IMR-90 (cell line): Measurements from ENCODE around the gene SPAG5. TPM values are rescaled to one million over a fixed set of nuclear protein-coding genes. Genes with fewer than 3 reads are reported as not detected.

Experiments used
- ATAC-seq: fragments of 200-7000 bp; cut with Tn5 transposase; 2 replicates; pipeline ENCODE4 v1.9.1; 2020; ENCODE audit warnings: low read depth, mild to moderate bottlenecking, moderate library complexity
- BruUV-seq: library from RNA; stranded (reverse); fragments of 400-500 nt; replicated peaks from 2 replicates; lab custom pipeline; 2021; lab: Mats Ljungman, UMichigan
- CTCF ChIA-PET: fragments of 300-600 bp; formaldehyde crosslinking; extraction: SDS; loops from one replicate; lab custom pipeline; 2021; ENCODE audit warnings: antibody characterized with exemption; lab: Yijun Ruan, JAX
- POLR2A ChIA-PET: fragments of 300-600 bp; sonication (Branson Sonifier 250); formaldehyde crosslinking; loops from one replicate; lab custom pipeline; 2022; ENCODE audit warnings: antibody characterized with exemption; ENCODE audit not compliant: unreplicated experiment; lab: Charles Lee
- DNase-seq: peaks from one replicate; pipeline ENCODE4 v3.0.0; 2013
- H2AFZ ChIP-seq: replicated peaks from 2 replicates; pipeline ENCODE3; 2013; ENCODE audit warnings: low read length, mild to moderate bottlenecking; ENCODE audit not compliant: poor library complexity
- H2AK5ac ChIP-seq: 2 replicates; pipeline ENCODE4 v1.6.1; 2013; ENCODE audit warnings: low read depth, low read length, inconsistent platforms
- H2AK9ac ChIP-seq: replicated peaks from 2 replicates; pipeline ENCODE3; 2013; ENCODE audit warnings: mild to moderate bottlenecking, low read depth, low read length, moderate library complexity; ENCODE audit not compliant: poor library complexity
- H2BK120ac ChIP-seq: 2 replicates; pipeline ENCODE4 v1.6.1; 2013; ENCODE audit warnings: low read depth, low read length, inconsistent platforms
- H2BK15ac ChIP-seq: 3 replicates; pipeline ENCODE4 v1.6.1; 2013; ENCODE audit warnings: low read depth, low read length, inconsistent platforms
- H2BK20ac ChIP-seq: 2 replicates; pipeline ENCODE4 v1.6.1; 2013; ENCODE audit warnings: low read depth, mild to moderate bottlenecking, inconsistent platforms, low read length, moderate library complexity
- H2BK5ac ChIP-seq: 2 replicates; pipeline ENCODE4 v1.6.1; 2013; ENCODE audit warnings: mild to moderate bottlenecking, low read depth, low read length, inconsistent platforms; ENCODE audit not compliant: poor library complexity, severe bottlenecking
- H3K14ac ChIP-seq: replicated peaks from 2 replicates; pipeline ENCODE4 v1.6.1; 2013; ENCODE audit warnings: low read depth, low read length, inconsistent platforms
- H3K18ac ChIP-seq: 2 replicates; pipeline ENCODE4 v1.6.1; 2013; ENCODE audit warnings: low read depth, low read length, control low read depth
- H3K23ac ChIP-seq: 2 replicates; pipeline ENCODE4 v1.6.1; 2013; ENCODE audit warnings: low read depth, low read length, inconsistent platforms
- H3K27ac ChIP-seq: 2 replicates; pipeline ENCODE4 v1.5.1; 2013; ENCODE audit warnings: mild to moderate bottlenecking, control low read depth, low read length; ENCODE audit not compliant: insufficient read depth
- H3K27me3 ChIP-seq: 2 replicates; pipeline ENCODE4 v1.6.1; 2013; ENCODE audit warnings: low read length; ENCODE audit not compliant: control insufficient read depth, insufficient read depth
- H3K36me3 ChIP-seq: 2 replicates; pipeline ENCODE4 v1.6.1; 2013; ENCODE audit warnings: low read length, mixed read lengths; ENCODE audit not compliant: control insufficient read depth, insufficient read depth
- H3K4ac ChIP-seq: 2 replicates; pipeline ENCODE4 v1.6.1; 2013; ENCODE audit warnings: low read depth, low read length, inconsistent platforms
- H3K4me1 ChIP-seq: 2 replicates; pipeline ENCODE4 v1.6.1; 2013; ENCODE audit warnings: low read length, mixed read lengths; ENCODE audit not compliant: control insufficient read depth, insufficient read depth
- H3K4me2 ChIP-seq: 2 replicates; pipeline ENCODE4 v1.6.1; 2013; ENCODE audit warnings: low read depth, mild to moderate bottlenecking, control low read depth, low read length, moderate library complexity
- H3K4me3 ChIP-seq: 2 replicates; pipeline ENCODE4 v1.5.1; 2013; ENCODE audit warnings: low read depth, mild to moderate bottlenecking, control low read depth, low read length, moderate library complexity; ENCODE audit not compliant: insufficient read depth
- H3K56ac ChIP-seq: 2 replicates; pipeline ENCODE4 v1.6.1; 2013; ENCODE audit warnings: low read length, inconsistent platforms; ENCODE audit not compliant: insufficient read depth; ENCODE audit errors: extremely low read depth
- H3K79me1 ChIP-seq, 2 experiments: 2 replicates each; pipeline ENCODE4 v1.6.1; 2013; ENCODE audit warnings: low read length in 2 of 2, inconsistent platforms in 1 of 2, low read depth in 1 of 2
- H3K9ac ChIP-seq: 2 replicates; pipeline ENCODE4 v1.6.1; 2013; ENCODE audit warnings: low read depth, low read length, control low read depth
- H3K9me1 ChIP-seq: 2 replicates; pipeline ENCODE4 v1.6.1; 2013; ENCODE audit warnings: low read length, inconsistent platforms; ENCODE audit not compliant: insufficient read depth
- H3K9me3 ChIP-seq: 2 replicates; pipeline ENCODE4 v1.6.1; 2013; ENCODE audit warnings: low read length; ENCODE audit not compliant: control insufficient read depth, insufficient read depth
- H4K20me1 ChIP-seq: 2 replicates; pipeline ENCODE4 v1.6.1; 2013; ENCODE audit warnings: low read length, inconsistent platforms; ENCODE audit not compliant: insufficient read depth
- H4K5ac ChIP-seq: 2 replicates; pipeline ENCODE4 v1.6.1; 2013; ENCODE audit warnings: mild to moderate bottlenecking, low read depth, low read length, control low read depth
- H4K8ac ChIP-seq, 2 experiments: 2 replicates each; pipeline ENCODE4 v1.6.1; 2013; ENCODE audit warnings: low read depth in 2 of 2, low read length in 2 of 2, control low read depth in 1 of 2, inconsistent platforms in 1 of 2
- H4K91ac ChIP-seq: 2 replicates; pipeline ENCODE4 v1.6.1; 2013; ENCODE audit warnings: low read depth, low read length, inconsistent platforms; ENCODE audit not compliant: insufficient read depth
- BHLHE40 ChIP-seq: fragments of 150-350 bp; IDR thresholded peaks from 2 replicates; pipeline ENCODE4 v1.6.1; 2016; ENCODE audit warnings: mild to moderate bottlenecking, low read depth, low read length
- CEBPB ChIP-seq: IDR thresholded peaks from 2 replicates; pipeline ENCODE4 v1.6.1; 2012; ENCODE audit warnings: low read depth, low read length, improper control_type of control experiment
- CHD1 ChIP-seq: IDR thresholded peaks from 2 replicates; pipeline ENCODE4 v1.6.1; 2012; ENCODE audit warnings: low read depth, low read length, improper control_type of control experiment
- ELK1 ChIP-seq: fragments of 150-350 bp; IDR thresholded peaks from 2 replicates; pipeline ENCODE4 v1.6.1; 2016; ENCODE audit warnings: low read depth, mild to moderate bottlenecking, low read length, moderate library complexity, borderline replicate concordance
- FOS ChIP-seq: fragments of 150-350 bp; IDR thresholded peaks from 2 replicates; pipeline ENCODE4 v1.6.1; 2016; ENCODE audit warnings: low read depth, low read length
- MAZ ChIP-seq: IDR thresholded peaks from 2 replicates; pipeline ENCODE4 v1.6.1; 2012; ENCODE audit warnings: low read depth, mild to moderate bottlenecking, low read length, improper control_type of control experiment, moderate library complexity, borderline replicate concordance
- MXI1 ChIP-seq: IDR thresholded peaks from 2 replicates; pipeline ENCODE4 v1.6.1; 2012; ENCODE audit warnings: low read depth, mild to moderate bottlenecking, low read length, moderate library complexity, borderline replicate concordance
- NFE2L2 ChIP-seq: fragments of 150-350 bp; IDR thresholded peaks from 2 replicates; pipeline ENCODE4 v1.6.1; 2016; ENCODE audit warnings: low read depth, mild to moderate bottlenecking, low read length
- POLR2A ChIP-seq: IDR thresholded peaks from 2 replicates; pipeline ENCODE4 v1.6.1; 2012; ENCODE audit warnings: mild to moderate bottlenecking, low read depth, low read length
- RAD21 ChIP-seq: IDR thresholded peaks from 2 replicates; pipeline ENCODE4 v1.6.1; 2012; ENCODE audit warnings: low read length, improper control_type of control experiment
- RCOR1 ChIP-seq: IDR thresholded peaks from 2 replicates; pipeline ENCODE4 v1.6.1; 2012; ENCODE audit warnings: mild to moderate bottlenecking, low read length, improper control_type of control experiment; ENCODE audit not compliant: insufficient replicate concordance
- RFX5 ChIP-seq: IDR thresholded peaks from 2 replicates; pipeline ENCODE4 v1.8.0; 2012; ENCODE audit warnings: low read depth, mild to moderate bottlenecking, low read length, moderate library complexity
- SMC3 ChIP-seq: fragments of 150-350 bp; IDR thresholded peaks from 2 replicates; pipeline ENCODE4 v1.6.1; 2016; ENCODE audit warnings: low read depth, mild to moderate bottlenecking, antibody characterized with exemption, low read length, moderate library complexity
- USF2 ChIP-seq: fragments of 150-350 bp; IDR thresholded peaks from 2 replicates; pipeline ENCODE4 v1.6.1; 2017; ENCODE audit warnings: mild to moderate bottlenecking, antibody characterized with exemption, low read length, low read depth
- WGBS, 2 experiments: methylation state at CpG; one replicate each; pipeline versions ENCODE4 v1.1.5 to v1.1.7; 2013; ENCODE audit warnings: missing lambda C conversion rate in 2 of 2; ENCODE audit not compliant: insufficient read length in 1 of 2; ENCODE audit errors: extremely low coverage in 2 of 2; 5-methylcytosine and 5-hydroxymethylcytosine counted together
- dilution Hi-C: fragments of 300-500 bp; cut with HindIII; formaldehyde crosslinking; loops from one replicate; pipeline ENCODE4 v1.14.3; 2018; ENCODE audit warnings: low sequenced_read_pairs; ENCODE audit not compliant: unreplicated experiment
- in situ Hi-C: fragments of 300-500 bp; cut with MboI; formaldehyde crosslinking; loops from 3 replicates; pipeline ENCODE4 v1.14.3; 2019; ENCODE audit warnings: low sequenced_read_pairs, inconsistent platforms, mixed read lengths
- intact Hi-C: fragments of 100-400 bp; cut with micrococcal nuclease; formaldehyde crosslinking; loops from 2 replicates; pipeline ENCODE4 v1.10.0; 2022
- polyA plus RNA-seq, 3 experiments: library from polyadenylated mRNA; depleted of rRNA; stranded (reverse); fragments of >200 nt; gene quantifications; 2 replicates each; pipeline ENCODE4 v1.2.3, GENCODE V29; 2012; ENCODE audit warnings: low replicate concordance in 1 of 3
- total RNA-seq: library from RNA; depleted of rRNA; stranded (reverse); fragments of >200 nt; gene quantifications from 2 replicates; pipeline ENCODE4 v1.2.3, GENCODE V29; 2012

The SPAG5 gene
- total and polyA plus RNA-seq, 2 of the 4 experiments (the other 2 are of a cell fraction) = 40.3 to 60.8 TPM

- dilution Hi-C loops (no loop called here), intact Hi-C loops (loop anchor here (1.0 kb wide), 1 partner anchor 15 kb away; the partner anchor contains the start of gene SDF2), in situ Hi-C loops (no loop called here)
- DNase-seq (no peak), ATAC-seq (no peak)
- H3K14ac ChIP-seq = peak overlapping the region; percentile 39; the same call in 1 of the 2 replicates
- H4K20me1 ChIP-seq = peaks cover 13% of the 10 kb centered on the region; the same call in 1 of the 2 replicates
- H3K4me1 ChIP-seq = peaks cover 2% of the 10 kb centered on the region; the same call in 1 of the 2 replicates
- H2AK5ac ChIP-seq = peak overlapping the region; percentile 84; the same call in 1 of the 2 replicates
- H4K8ac ChIP-seq = peak overlapping the region; percentile 92 to 96
- no peak overlapping the region for H2AFZ ChIP-seq
- peak overlapping the region; percentile 60 for H2AK9ac ChIP-seq
- peak overlapping the region; percentile 32 for H3K9ac ChIP-seq
- peak overlapping the region; percentile 55 for H4K91ac ChIP-seq
- peak overlapping the region; percentile 90 for H4K5ac ChIP-seq
- TF ChIP-seq MAZ (no peak), FOS (no peak), RFX5 (no peak), POLR2A (no peak), ELK1 (no peak), MXI1 (no peak), SMC3 (no peak), CHD1 (no peak), NFE2L2 (no peak), USF2 (no peak), CEBPB (no peak), RAD21 (no peak), RCOR1 (no peak), BHLHE40 (no peak)
- no peaks in the 10 kb centered on the region for H3K27me3 ChIP-seq
- peak overlapping the region; percentile 2; the same call in 1 of the 3 replicates for H2BK15ac ChIP-seq
- H3K18ac ChIP-seq = no peak overlapping the region
- H3K4me2 ChIP-seq = peak overlapping the region; percentile 66
- H3K9me1 ChIP-seq = no peaks in the 10 kb centered on the region
- ChIA-PET POLR2A (interaction anchor here (0.8 kb wide), 1 partner anchor 15 kb away, joined by 4 read pairs; no protein-coding TSS in a partner anchor), CTCF (interaction anchor here (1.0 to 1.2 kb wide), 4 partner anchors 11 to 80 kb away, joined by 3 to 6 read pairs (median 5); partner anchors contain the start of genes SDF2, SUPT6H and TLCD1)
- no peak overlapping the region for H3K4me3 ChIP-seq
- WGBS, 2 experiments = 90% methylated on average over 6 of the region's 12 CpGs; no CpG with 5 or more reads in 1 of the 2 experiments
- H2BK20ac ChIP-seq = no peak overlapping the region
- H3K9me3 ChIP-seq = no peaks in the 10 kb centered on the region
- H3K36me3 ChIP-seq = peaks cover 23% of the 10 kb centered on the region
- H3K56ac ChIP-seq = no peak overlapping the region; the same call in 1 of the 2 replicates
- no peak overlapping the region; the same call in 1 of the 2 replicates for H2BK120ac ChIP-seq
- peak overlapping the region; percentile 65 for H2BK5ac ChIP-seq
- no peak overlapping the region; the same call in 1 of the 2 replicates for H3K23ac ChIP-seq
- BruUV-seq = no TSS peak
- peak overlapping the region; percentile 75 for H3K4ac ChIP-seq
- H3K79me1 ChIP-seq = peaks cover 33 to 48% of the 10 kb centered on the region in 2 experiments
- peak overlapping the region; percentile 44 for H3K27ac ChIP-seq
Observed at GRCh38 chr17:28646039-28646754, 47.4 kb upstream of the SPAG5 start.
